Activated CD4-positive, alpha-beta T cell treated with anti-CD3 and anti-CD28 coated beads, Interleukin-2, amount 50 U/mL, for 4 hours (primary cell): ENCODE results near the gene PRC1.
"Not testable (repeated sequence)": the region's sequence is repeated elsewhere in the genome, so short reads cannot be mapped to it uniquely, and the experiment has no call there.

Experiments
- DNase-seq, 2 experiments: peaks; one replicate each; pipeline ENCODE4 v3.0.0-alpha.2; 2020

PRC1 gene

DNA sequence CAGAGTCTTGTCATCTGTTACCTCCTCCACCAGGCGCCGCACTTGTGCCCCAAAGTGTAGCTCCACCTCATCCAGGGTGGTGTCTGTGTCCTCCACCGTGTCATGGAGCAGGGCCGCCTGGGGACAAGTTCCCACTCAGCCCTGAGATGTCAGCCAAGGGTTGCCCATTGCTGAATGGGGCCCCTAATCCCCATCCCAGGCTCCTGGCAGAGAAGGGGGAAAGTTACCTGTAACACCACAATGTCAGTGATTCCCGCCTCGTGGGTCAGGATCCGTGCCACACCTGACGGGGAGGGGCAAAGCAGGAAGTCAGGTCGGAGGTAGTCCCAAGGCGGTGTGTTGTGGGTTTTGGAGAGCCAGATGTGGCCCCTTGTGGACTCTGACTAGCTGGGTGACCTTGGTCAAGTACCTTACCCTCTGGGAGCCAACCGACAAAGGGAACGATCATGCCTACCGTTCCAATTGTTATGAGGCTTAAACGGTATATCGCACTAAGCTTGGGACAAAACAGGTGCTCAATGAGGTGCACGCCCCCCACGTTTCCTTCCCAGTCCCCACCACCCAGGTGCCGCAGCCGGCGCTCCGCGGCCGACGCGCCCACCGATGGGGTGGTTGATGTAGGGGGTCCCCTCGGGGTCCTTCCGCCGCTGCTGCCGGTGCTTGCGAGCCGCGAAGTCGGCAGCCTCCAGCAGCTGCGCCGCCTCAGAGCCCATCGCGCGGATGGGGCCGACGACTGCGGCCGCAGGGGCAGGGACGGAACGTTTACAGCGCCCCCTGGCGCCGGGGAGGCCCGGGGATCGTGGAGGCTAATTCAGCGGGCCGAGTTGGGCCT lies 62.3 kb downstream of the PRC1 start, which contains the start of gene HDDC3:
Gene HDDC3, minus strand, starts transcription at position 722 of the 832 bp plus-strand sequence. Its CDS starts 9 bp downstream, at position 713.
- DNase-seq = peak; percentile 85 to 86

DNA sequence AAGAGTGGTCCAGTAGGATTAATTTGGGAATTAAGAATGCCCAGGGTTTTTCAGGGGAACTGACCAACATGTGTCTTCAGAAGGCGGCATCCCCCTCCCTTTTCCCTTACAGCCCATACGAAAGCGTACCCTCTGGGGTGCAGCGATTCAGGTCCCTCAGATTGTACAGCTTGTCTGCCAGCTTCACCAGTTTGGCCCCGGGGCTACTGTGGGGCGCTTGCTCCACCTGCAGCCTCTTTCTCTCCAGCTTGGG lies 62.8 kb downstream of the PRC1 start:
- no peak for DNase-seq

DNA sequence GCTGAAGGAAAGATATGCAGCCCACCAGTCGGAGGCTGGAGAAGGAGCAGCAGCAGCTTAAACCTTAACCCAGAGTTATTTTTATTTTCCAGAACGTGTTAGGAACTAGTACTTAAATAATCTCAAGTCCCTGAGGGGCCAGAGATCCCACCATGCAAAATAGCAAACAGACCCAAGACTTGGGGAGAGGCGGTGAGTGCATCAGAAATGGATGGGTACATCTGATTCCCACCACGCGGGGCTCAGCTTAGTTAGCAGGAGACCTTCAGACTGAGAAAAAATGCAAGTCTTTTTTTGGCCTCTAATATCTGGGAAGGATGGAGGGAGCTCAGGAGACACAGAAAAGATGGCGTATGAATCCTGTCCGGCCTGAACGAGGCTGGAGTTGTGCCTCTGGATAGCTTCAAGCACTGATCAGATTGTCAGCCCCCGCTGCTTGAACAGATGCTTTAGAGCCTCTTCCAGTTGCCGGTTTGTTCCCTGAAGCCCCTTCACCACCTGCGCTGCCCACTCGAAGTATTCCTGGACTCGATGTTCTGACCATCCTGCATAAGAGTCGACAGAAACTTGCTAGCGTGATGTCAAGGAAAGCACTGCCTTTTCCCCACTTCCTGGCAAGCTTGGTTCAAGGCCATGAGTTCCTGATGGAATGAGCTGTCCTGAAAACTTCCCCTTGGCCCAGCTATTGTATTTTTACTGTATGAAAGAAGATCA lies 63.3 kb downstream of the PRC1 start:
- DNase-seq = no peak

DNA sequence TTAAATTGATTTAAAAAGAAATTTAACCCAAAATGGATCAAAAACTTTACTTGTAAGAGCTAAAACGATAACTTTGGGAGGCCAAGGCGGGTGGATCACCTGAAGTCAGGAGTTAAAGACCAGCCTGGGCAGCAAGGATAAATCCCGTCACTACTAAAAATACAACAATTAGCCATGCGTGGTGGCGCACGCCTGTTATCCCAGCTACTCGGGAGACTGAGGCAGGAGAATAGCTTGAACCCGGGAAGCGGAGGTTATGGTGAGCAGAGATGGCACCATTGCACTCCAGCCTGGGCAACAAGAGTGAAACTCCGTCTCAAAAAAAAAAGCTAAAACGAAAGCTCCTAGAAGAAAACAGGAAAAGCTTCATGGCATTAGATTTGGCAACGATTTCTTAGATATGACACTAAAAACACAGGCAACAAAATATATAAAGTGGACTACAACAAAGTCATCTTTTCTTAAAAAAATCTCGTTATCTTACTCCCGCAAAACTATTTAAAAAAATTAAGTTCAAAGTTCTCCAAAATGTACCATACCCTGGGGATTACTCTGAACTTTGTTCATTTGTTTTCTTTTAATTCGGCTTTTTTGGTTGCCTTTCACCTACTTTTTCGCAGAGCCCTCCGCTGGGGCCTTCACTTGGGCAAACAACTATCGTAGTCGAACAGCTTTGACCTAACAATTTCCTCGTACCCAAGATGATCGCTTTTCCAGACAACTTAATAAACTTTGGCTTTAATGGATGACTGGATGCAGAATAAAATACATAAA lies 64.9 kb downstream of the PRC1 start:
- no peak for DNase-seq

DNA sequence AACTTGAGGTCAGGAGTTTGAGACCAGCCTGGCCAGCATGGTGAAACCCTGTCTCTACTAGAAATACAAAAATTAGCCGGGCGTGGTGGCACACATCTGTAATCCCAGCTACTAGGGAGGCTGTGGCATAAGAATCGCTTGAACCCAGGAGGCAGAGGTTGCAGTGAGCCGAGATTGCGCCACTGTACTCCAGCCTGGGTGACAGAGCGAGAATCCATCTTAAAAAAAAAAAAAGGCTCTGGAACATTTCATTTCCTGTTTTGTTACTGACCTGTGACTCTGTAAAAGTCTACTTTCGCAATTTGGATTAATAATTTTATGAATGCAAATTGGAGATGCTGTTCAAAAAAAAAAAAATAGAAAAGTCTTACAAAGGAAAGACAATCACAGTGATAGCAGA lies 66.2 kb downstream of the PRC1 start:
- not testable (repeated sequence) for DNase-seq

DNA sequence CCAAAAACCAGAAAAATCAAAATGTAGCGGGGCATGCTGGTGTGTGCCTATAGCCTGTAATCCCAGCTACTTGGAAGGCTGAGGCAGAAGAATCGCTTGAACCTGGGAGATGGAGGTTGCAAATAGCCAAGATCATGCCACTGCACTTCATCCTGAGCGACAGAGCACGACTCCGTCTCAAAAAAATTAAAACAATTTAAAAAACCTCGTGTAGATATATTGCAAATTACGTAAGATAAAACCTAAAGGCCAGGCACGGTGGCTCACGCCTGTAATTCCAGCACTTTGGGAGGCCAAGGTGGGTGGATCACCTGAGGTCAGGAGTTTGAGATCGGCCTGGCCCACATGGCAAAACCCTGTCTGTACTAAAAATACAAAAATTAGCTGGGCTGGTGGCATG lies 67.6 kb downstream of the PRC1 start:
- not testable (repeated sequence) for DNase-seq

DNA sequence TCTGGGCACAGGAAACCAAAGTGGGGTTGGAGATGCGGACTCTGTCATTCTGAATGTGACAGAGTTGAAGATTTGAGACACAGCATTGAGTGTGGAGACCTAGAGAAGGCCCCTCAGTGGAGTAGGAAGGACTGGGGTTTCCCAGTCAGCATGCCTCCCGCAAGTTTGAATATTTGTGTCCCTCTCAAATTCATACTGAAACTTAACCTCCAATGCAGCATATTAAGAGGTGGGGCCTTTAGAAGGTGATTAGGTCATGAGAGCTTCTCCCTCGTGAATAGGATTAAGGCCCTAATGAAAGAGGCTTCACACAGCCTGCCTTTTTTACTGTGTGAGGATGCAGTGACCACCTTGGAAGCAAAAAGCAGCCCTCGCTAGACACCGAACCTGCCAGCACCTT lies 70.0 kb downstream of the PRC1 start:
- no peak for DNase-seq

DNA sequence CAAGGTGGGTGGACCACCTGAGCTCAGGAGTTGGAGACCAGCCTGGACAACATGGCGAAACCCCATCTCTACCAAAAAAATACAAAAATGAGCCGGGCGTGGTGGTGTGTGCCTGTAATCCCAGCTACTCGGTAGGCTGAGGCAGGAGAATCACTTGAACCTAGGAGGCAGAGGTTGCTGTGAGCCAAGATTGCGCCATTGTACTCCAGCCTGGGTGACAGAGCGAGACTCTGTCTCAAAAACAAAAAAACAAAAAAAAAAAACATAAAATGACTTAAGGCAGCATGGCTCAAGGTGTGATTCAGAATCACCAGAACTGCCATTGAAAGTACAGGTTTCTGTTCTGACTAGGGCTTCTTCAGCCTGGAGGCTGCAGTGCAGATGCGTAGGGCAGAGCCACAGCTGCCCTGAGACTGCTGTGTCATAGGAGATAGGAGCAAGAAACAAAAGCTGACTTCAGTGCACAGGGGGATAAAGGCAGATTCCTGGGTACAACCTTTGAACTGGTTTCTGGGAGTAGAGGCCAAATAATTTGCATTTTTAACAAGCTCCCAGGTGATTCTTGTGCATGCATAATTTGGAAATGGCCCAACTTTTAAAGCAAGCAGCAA lies 71.5 kb downstream of the PRC1 start:
- DNase-seq = not testable (repeated sequence)

DNA sequence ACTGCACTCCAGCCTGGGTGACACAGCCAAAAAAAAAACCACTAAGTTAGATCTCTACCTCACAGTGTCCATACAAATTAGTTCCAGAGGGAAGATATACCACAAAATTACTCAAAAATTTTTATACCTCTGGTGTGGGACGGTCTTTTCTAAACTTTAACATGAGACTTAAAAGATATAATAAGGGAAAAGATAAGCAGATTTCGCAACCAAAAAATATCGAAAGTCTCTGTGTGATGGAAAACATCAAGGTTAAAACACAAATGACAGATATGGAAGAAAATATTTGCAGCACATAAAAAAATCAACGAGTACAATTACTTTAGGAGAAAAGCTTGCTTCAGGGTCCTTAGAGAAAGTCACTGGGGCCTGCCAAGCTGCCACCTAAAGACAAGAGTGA lies 72.4 kb downstream of the PRC1 start:
- DNase-seq = no peak

DNA sequence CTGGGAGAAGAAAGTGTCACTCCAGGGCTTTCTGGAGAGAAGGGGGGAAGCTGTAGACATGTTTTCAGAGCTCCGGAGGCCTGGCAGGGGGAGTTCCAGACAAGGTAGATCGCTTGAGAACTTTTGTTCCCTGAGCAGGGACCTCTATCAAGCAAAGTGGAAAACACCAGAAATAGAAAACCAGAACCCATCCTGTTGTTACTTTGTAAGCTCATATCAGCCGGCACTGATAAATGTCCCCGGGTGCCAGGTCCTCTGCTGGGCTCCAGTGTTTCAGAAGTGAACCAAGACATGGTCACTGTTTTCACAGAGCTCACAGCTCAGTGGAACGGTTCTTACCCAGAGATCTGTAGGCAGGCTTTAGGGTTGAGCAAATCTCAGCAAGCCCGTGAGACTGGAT lies 75.5 kb downstream of the PRC1 start:
- DNase-seq = no peak

DNA sequence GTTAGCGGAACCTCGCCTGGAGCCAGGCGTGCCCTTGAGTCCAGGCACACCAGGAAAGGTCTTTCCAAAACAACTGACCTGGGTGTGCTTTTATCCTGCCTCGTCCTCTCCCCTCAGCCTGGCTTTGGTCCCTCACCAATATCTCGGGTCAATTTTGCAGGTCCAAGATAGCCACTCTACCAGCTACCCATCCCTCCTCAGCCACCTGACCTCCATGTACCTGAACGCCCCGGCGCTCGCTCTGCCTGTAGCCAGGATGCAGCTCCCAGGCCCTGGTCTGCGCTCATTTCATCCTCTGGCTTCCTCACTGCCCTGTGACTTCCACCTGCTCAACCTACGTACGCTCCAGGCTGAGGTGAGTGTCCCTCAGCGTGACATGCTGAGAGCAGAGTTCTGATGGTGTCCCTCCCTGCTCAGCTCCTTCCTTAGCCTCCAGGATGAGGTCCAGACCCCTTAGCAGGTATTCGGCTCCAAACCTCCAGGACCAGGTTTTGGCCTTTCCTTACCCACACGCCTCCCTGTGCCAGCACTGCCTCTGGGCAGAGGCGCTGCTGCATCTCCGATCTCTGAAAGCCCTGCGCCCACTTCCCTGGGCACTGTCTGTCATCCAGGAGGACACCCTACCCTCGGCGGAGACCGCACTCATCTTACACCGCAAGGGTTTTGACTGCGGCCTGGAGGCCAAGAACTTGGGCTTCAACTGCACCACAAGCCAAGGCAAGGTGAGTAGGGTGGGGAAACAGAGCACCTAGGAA lies 76.1 kb downstream of the PRC1 start:
- DNase-seq = no peak

DNA sequence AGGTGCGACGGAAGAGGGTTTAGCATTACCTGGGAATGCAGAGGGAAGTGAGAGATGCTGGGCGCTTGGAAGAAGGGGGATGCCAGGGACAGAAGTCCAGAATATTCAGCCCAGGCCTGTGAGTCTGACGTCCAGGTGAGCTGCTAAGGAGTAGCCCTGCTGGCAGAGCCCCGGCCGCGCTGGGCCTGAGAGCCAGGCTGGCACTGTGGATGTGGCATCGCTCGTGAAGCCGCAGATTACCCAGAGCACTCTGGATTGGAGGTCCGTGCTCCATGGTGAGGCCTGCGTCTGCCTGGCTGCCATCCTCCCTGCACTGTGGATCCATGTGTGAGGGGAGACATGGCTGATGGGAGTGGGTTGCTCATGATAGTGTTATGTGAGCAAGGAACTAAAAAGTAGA lies 76.8 kb downstream of the PRC1 start:
- DNase-seq = no peak

DNA sequence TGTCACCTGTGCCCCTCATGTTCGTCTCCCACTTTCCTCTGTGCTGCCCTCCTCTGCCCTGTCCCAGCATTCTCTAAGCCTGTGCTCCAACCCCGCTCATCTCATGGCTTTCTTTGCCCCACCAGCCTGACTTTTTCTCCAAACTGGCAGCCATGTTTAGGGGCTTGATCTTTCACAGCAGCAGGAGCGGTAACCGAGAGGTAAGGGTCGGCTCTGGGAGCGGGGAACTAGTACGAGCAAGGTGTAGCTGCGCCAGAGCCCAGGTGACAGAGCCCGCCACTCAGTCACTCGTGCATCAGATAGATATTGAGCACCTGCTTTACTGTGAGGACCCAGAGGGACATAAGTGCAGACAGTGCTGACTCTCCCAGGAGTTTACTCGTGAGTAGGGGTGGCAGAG lies 77.9 kb downstream of the PRC1 start:
- no peak for DNase-seq
